Testis (tissue), 2 donors: ENCODE results near the gene KRTAP5-5.

Source experiments
- CTCF ChIP-seq, 3 experiments: fragments of 450-650 bp in 2 of 3; fragments of 200-600 bp in 1 of 3; sonication (generic) in 1 of 3; IDR thresholded peaks; one replicate each; pipeline ENCODE4 v1.5.1; 2016 to 2019; ENCODE audit warnings: antibody characterized with exemption in 3 of 3, mild to moderate bottlenecking in 2 of 3, moderate library complexity in 1 of 3
- POLR2A ChIP-seq: fragments of 450-650 bp; IDR thresholded peaks from one replicate; pipeline ENCODE4 v1.6.1; 2017; ENCODE audit warnings: antibody characterized with exemption, mild to moderate bottlenecking, moderate library complexity

- TF ChIP-seq CTCF (IDR thresholded peaks at IDR 0.05) = no peak
- TF ChIP-seq POLR2A = no peak
Observed at GRCh38 chr11:1639102-1639620, 9.6 kb downstream of the KRTAP5-5 start.
